DOHH2 (cell line): Measurements from ENCODE around the gene VKORC1L1.

Source experiments
- H3F3A ChIP-seq: fragments of 200-600 bp; sonication (generic), shearing (Covaris generic); 2 replicates; pipeline ENCODE4 v1.6.0; 2016; ENCODE audit warnings: antibody characterized with exemption, mild to moderate bottlenecking; ENCODE audit not compliant: control insufficient read depth, insufficient read depth
- H3K27ac ChIP-seq: fragments of 200-600 bp; sonication (generic); 2 replicates; pipeline ENCODE4 v1.5.1; 2014; ENCODE audit warnings: low read depth, mild to moderate bottlenecking, low read length, moderate library complexity
- H3K27me3 ChIP-seq: fragments of 200-600 bp; sonication (generic); 2 replicates; pipeline ENCODE4 v1.6.1; 2014; ENCODE audit warnings: mild to moderate bottlenecking, low read length, mixed read lengths; ENCODE audit not compliant: control insufficient read depth
- H3K36me3 ChIP-seq: fragments of 200-600 bp; sonication (generic); 2 replicates; pipeline ENCODE4 v1.6.1; 2014; ENCODE audit warnings: mild to moderate bottlenecking, low read length, moderate library complexity, mixed read lengths; ENCODE audit not compliant: control insufficient read depth
- H3K4me1 ChIP-seq: fragments of 200-600 bp; sonication (generic); 2 replicates; pipeline ENCODE4 v1.6.1; 2014; ENCODE audit warnings: mild to moderate bottlenecking, low read length, mixed read lengths; ENCODE audit not compliant: control insufficient read depth
- H3K4me2 ChIP-seq: fragments of 200-600 bp; sonication (generic); 2 replicates; pipeline ENCODE4 v1.6.0; 2014; ENCODE audit warnings: mild to moderate bottlenecking, low read length, moderate library complexity
- H3K4me3 ChIP-seq: fragments of 200-600 bp; sonication (generic); 2 replicates; pipeline ENCODE4 v1.5.1; 2014; ENCODE audit warnings: mild to moderate bottlenecking, low read length, mixed read lengths
- H3K79me2 ChIP-seq: fragments of 200-600 bp; sonication (generic); 2 replicates; pipeline ENCODE4 v1.6.1; 2014; ENCODE audit warnings: mild to moderate bottlenecking, low read length, mixed read lengths; ENCODE audit not compliant: control insufficient read depth
- H3K9me2 ChIP-seq: fragments of 200-600 bp; sonication (generic); replicated peaks from 2 replicates; pipeline ENCODE4 v1.6.1; 2014; ENCODE audit warnings: mild to moderate bottlenecking, low read length, mixed read lengths; ENCODE audit not compliant: control insufficient read depth
- H3K9me3 ChIP-seq: fragments of 200-600 bp; sonication (generic); 2 replicates; pipeline ENCODE4 v1.6.1; 2014; ENCODE audit warnings: antibody characterized with exemption, low read length, mixed read lengths; ENCODE audit not compliant: control insufficient read depth, insufficient read depth
- H4K20me1 ChIP-seq: fragments of 200-600 bp; sonication (generic); 2 replicates; pipeline ENCODE4 v1.6.0; 2014; ENCODE audit warnings: low read depth, mild to moderate bottlenecking, antibody characterized with exemption, low read length, moderate library complexity; ENCODE audit not compliant: control insufficient read depth, insufficient read depth
- CTCF ChIP-seq: fragments of 200-600 bp; sonication (generic); IDR thresholded peaks from one replicate; pipeline ENCODE4 v1.5.1; 2014; ENCODE audit warnings: antibody characterized with exemption, mild to moderate bottlenecking, low read depth, low read length; ENCODE audit not compliant: poor library complexity, severe bottlenecking
- EZH2phosphoT487 ChIP-seq: fragments of 200-600 bp; sonication (generic); IDR thresholded peaks from 2 replicates; pipeline ENCODE4 v1.6.1; 2017; ENCODE audit warnings: borderline replicate concordance, mild to moderate bottlenecking, antibody characterized with exemption, low read length, moderate library complexity, mixed read lengths

Gene VKORC1L1

DNA sequence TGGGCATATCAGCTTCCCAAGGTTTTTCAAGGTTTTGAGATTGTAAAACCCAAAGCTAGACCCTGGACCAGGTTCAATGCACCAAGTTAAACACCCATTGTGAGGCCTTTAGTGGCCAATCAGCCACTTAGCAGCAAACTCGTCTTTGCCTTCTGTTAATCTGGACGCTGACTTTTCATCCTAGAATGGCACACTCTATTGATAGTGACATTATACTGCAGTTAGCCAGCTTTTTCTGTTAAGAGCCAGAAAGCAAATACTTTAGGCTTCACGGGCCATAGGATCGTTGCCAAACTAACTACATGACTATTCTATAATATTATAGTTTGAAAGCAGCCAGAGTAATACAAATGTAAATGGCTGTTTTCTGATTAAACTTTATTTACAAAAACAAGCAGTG is 51.3 kb downstream of the VKORC1L1 start:
- Histone ChIP-seq H3K79me2 (peaks cover 89% of the 10 kb centered on the region), H4K20me1 (peaks cover 18% of the 10 kb centered on the region)
- TF ChIP-seq CTCF (no peak), EZH2phosphoT487 (no peak)

DNA sequence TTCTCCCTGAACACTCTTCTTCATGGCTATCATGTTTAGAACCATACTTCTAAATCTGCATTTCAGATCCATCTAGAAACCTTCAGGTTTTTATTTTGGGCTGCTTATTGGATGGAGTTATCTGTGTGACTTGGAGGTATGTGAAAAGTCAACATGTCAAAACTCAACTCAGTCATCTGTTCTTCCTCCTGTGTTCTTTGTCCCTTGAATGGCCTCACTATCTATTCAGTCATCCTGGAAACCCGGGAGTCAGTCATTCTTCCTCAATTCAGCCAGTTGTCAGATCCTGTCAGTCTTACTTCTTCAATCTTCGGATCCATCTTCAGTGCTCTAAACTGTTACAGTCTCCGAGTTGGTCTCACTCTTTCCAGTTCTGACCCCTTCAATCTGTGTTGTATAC is 52.2 kb downstream of the VKORC1L1 start:
- Histone ChIP-seq H3K79me2 (peaks cover 84% of the 10 kb centered on the region), H3K36me3 (peaks cover 12% of the 10 kb centered on the region; the same call in 1 of the 2 replicates), H3K9me2 (no peaks in the 10 kb centered on the region), H3K27ac (no peak overlapping the region), H3K9me3 (no peaks in the 10 kb centered on the region), H3F3A (no peaks in the 10 kb centered on the region), H3K4me1 (peaks cover 7% of the 10 kb centered on the region), H4K20me1 (peaks cover 15% of the 10 kb centered on the region), H3K4me2 (no peak overlapping the region), H3K4me3 (no peak overlapping the region), H3K27me3 (no peaks in the 10 kb centered on the region)
- no peak for TF ChIP-seq CTCF
- TF ChIP-seq EZH2phosphoT487: no peak

More for the DNA sequence above, 51.3 kb downstream of the VKORC1L1 start:
- Histone ChIP-seq H3K9me2 (no peaks in the 10 kb centered on the region), H3F3A (no peaks in the 10 kb centered on the region), H3K9me3 (no peaks in the 10 kb centered on the region), H3K27me3 (no peaks in the 10 kb centered on the region), H3K36me3 (peaks cover 15% of the 10 kb centered on the region), H3K4me2 (no peak overlapping the region), H3K4me1 (peaks cover 9% of the 10 kb centered on the region), H3K27ac (no peak overlapping the region), H3K4me3 (no peak overlapping the region)

GRCh38 chr7:65926588-65926987 is 53.7 kb downstream of the VKORC1L1 start:
- peaks cover 85% of the 10 kb centered on the region for H3K79me2 ChIP-seq
- H3K4me1 ChIP-seq: no peaks in the 10 kb centered on the region
- no peak overlapping the region for H3K4me2 ChIP-seq
- no peaks in the 10 kb centered on the region for H3K9me2 ChIP-seq
- H3F3A ChIP-seq: no peaks in the 10 kb centered on the region
- H3K4me3 ChIP-seq: no peak overlapping the region
- no peak for TF ChIP-seq CTCF
- no peak for TF ChIP-seq EZH2phosphoT487
- no peaks in the 10 kb centered on the region for H3K27me3 ChIP-seq
- no peaks in the 10 kb centered on the region for H3K9me3 ChIP-seq
- peaks cover 14% of the 10 kb centered on the region; the same call in 1 of the 2 replicates for H4K20me1 ChIP-seq
- H3K27ac ChIP-seq: no peak overlapping the region
- H3K36me3 ChIP-seq: peaks cover 9% of the 10 kb centered on the region; the same call in 1 of the 2 replicates
